ENCODE data around the gene SYT2.

Gene SYT2

DNA sequence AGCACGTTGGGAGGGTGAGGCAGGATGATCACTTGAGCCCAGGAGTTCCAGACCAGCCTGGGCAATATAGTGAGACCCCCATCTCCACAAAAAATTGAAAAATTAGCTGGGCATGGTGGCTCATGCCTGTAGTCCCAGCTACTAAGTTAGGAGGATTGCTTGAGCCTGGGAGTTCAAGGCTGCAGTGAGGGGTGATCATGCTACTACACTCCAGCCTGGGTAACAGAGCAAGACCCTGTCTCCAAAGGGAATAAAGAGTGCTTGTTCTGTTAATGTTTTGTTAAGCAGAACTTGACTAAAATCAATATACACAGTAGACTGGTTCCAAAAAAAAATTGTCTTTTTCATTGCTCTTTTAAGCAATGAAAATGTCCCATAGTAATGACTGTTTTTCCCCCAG lies 146.4 kb downstream of the SYT2 start:
- TF ChIP-seq, protein P1, sequence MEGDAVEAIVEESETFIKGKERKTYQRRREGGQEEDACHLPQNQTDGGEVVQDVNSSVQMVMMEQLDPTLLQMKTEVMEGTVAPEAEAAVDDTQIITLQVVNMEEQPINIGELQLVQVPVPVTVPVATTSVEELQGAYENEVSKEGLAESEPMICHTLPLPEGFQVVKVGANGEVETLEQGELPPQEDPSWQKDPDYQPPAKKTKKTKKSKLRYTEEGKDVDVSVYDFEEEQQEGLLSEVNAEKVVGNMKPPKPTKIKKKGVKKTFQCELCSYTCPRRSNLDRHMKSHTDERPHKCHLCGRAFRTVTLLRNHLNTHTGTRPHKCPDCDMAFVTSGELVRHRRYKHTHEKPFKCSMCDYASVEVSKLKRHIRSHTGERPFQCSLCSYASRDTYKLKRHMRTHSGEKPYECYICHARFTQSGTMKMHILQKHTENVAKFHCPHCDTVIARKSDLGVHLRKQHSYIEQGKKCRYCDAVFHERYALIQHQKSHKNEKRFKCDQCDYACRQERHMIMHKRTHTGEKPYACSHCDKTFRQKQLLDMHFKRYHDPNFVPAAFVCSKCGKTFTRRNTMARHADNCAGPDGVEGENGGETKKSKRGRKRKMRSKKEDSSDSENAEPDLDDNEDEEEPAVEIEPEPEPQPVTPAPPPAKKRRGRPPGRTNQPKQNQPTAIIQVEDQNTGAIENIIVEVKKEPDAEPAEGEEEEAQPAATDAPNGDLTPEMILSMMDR (IDR thresholded peaks at IDR 0.05): no peak

DNA sequence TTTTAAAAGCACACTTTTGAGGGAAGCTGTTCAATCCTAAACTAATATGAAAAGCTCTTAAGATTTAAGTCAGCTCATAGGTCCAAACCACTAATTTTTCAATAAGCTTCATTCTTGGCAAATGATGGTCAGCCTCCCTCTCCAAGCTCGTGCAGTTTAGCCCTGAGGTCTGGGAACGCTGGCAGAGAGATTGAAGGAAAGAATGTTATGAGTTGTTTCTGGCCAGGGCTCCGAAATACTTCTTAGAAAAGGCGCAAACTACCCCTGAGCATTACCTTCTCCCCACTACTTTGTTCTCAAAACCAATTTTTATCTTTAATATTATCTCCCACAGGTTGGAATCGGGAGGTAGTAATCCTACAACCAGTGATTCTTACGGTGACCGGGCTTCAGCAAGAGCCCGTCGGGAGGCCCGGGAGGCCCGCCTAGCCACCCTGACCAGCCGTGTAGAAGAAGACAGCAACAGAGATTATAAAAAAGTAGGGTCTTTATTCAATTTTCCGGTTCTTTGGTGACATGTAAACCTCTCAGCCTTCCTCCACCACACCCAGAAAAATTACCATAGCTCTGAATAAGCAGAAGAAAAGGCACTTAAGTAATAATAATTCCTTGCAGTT lies 147.7 kb downstream of the SYT2 start:
- TF ChIP-seq, protein P1 (IDR thresholded peaks at IDR 0.05): no peak

DNA sequence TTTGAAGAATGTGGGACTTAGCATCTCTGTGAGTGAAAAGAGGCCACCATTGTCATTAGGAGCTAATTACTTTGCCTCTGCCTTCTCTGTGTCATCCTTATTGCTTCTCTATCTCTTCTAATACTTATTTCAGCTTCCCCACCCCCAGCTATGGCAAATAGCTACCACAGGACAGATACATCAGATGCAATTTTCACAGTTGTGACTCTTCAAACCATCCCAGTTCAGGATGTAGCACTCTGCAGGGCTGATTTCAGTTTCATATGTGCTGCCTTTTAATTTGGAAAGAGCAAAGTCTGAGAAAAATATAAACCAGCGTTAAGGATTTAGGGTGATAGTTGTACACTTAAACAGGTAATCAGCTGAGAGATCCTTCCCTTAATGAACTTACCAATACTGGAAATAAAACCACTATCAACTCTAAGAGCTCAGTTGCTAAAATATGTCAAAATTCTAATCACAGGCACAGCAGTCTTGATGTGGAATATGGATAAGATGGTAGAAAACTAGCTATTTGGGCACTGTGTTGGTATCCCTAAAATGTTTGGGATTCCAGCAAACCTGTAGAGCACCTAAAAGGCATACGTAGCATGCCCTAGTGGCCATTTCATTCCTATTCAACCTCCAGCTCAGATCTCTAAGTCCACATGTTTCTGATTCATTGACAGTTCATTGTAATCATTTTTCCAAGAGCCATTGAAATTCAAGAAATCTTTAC lies 148.4 kb downstream of the SYT2 start:
- TF ChIP-seq, protein P1 (IDR thresholded peaks at IDR 0.05): no peak

DNA sequence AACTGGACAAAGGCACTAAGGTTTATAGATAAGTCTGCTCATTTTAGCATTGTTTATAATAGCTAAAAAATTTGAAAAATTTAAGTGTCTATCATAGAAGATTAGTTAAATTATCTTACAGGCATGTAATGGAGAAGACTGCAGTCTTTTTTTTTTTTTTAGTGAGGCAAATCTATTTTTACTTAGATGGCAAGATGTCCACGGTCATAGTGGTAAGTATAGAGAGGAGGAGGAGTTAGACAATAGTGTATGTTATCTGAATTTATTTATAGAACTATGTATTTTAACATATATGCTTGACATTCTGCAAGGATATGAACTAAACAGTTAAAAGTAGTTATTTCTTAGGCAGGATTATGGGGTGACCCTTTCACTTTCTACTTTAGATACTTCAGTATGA lies 149.0 kb downstream of the SYT2 start:
- TF ChIP-seq, protein P1 (IDR thresholded peaks at IDR 0.05): no peak

DNA sequence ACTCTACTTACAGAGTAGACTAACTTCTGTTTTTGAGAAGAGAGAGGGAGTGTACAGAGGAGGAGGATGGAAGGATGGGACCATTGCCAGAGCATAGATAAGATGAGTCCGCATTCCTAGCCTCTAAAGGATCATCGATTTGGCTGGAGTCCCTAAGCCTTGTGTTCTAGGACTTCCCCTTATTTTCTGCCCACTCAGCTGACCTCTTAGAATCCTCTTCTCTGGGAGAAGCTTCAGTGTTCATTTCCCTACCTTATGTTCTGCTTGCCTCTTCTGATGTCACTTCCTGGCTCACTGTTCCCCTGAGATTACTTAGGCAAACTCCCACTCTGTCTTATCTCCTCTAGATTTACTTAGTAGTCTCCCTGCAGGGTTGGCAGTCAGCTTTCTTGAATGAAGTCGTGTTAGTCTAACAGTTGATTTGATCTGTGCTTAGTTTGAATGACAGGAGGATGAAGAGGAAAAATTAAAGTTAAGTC lies 156.7 kb downstream of the SYT2 start:
- TF ChIP-seq, protein P1 (IDR thresholded peaks at IDR 0.05): no peak

DNA sequence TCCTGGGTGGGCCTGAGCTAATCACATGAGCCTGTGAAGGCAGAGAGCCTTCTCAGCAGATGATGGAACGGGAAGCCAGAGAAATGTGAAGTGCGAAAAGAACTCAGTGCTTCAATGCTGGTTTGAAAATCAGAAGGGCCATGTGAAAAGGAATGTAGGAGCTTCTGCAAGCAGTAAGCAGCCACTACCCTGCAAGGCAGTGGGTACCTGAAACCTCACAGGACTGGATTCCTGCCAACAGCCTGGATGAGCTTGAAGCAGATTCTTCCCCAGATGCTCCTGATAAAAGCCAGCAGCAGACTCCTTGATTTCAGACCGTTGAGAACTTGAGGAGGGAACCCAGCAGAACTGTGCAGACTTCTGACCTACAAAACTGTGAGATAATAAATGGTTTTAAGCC lies 158.6 kb downstream of the SYT2 start:
- TF ChIP-seq, protein P1 (IDR thresholded peaks at IDR 0.05): no peak

DNA sequence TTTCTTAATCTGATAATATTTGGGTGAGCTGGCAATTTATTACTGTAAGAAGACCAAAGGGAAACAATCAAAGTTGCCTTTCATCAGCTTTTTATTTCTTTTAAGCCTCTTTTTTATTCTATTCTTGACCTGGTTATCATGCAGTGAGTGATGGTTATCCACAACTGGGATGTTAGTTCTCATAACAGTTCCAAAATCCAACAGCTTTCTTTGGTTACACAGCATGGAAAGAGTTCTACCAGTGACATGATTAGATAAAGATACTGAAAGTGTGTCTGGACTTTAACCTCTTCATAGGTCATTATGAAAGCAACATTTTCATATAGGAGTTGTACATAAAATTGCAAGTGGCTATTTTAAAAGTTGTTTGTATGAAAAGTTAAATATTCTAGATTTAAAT lies 163.0 kb downstream of the SYT2 start:
- TF ChIP-seq, protein P1 (IDR thresholded peaks at IDR 0.05): no peak

Measured in LNCAP (cell line).